ENCODE data around the gene ABL1. TPM values are rescaled to one million over a fixed set of nuclear protein-coding genes. Genes with fewer than 3 reads are reported as not detected.

Gene ABL1
- total RNA-seq, 1 experiment from 2014 or later = 83.6 TPM

- H3K79me1 ChIP-seq (ENCODE audit: insufficient read depth, low read depth, low read length, poor library complexity, severe bottlenecking) = no peaks in the 10 kb centered on the region
- DNase-seq = no peak
- Mint-ChIP-seq H3K27me3 (ENCODE audit: low read depth) (peaks cover 3% of the 10 kb centered on the region; the same call in 1 of the 2 replicates), H3K9me3 (no peaks in the 10 kb centered on the region; a peak in 1 of 5 replicates), H3K4me1 (peaks cover 2 to 9% of the 10 kb centered on the region in 2 experiments; a peak in 1 of 4 replicates), H3K27ac (no peak overlapping the region), H3K4me3 (no peak overlapping the region), H3K36me3 (ENCODE audit: insufficient read depth in 1 of 3, low read depth in 3 of 3) (peaks cover 0 to 5% (median 0%) of the 10 kb centered on the region in 3 experiments; a peak in 3 of 7 replicates)
- no peak overlapping the region for H3K4me2 ChIP-seq (ENCODE audit: insufficient read depth, insufficient read length, low read length)
- H3K56ac ChIP-seq (ENCODE audit: insufficient read length, low read depth, low read length) = no peak overlapping the region
- no peak for TF ChIP-seq CTCF (conservative IDR thresholded peaks at IDR 0.05)
- no peak overlapping the region for H4K5ac ChIP-seq (ENCODE audit: insufficient read length, low read depth, low read length)
- no peak overlapping the region for H2BK120ac ChIP-seq (ENCODE audit: low read depth, low read length, poor library complexity, severe bottlenecking)
- H4K8ac ChIP-seq (replicated peaks; ENCODE audit: insufficient read length, low read depth, low read length) = no peak overlapping the region
- no peaks in the 10 kb centered on the region for H3K79me2 ChIP-seq (ENCODE audit: insufficient read depth, low read length)
- no peak overlapping the region for H2BK5ac ChIP-seq (ENCODE audit: insufficient read length, low read length)
- no peak overlapping the region for H4K91ac ChIP-seq (ENCODE audit: insufficient read length, low read depth, low read length)
- WGBS (ENCODE audit: extremely low coverage, insufficient read length, low lambda C conversion rate) = no CpG with 5 or more reads among the region's 29 CpGs
- H3K9ac ChIP-seq (ENCODE audit: extremely low read depth, insufficient read length, low read length) = no peak overlapping the region
- no peaks in the 10 kb centered on the region for H3K9me3 ChIP-seq (ENCODE audit: control insufficient read depth, low read depth, low read length)
- H2AFZ ChIP-seq (ENCODE audit: low read length) = no peak overlapping the region
- H4K20me1 ChIP-seq (ENCODE audit: control insufficient read depth, insufficient read depth, insufficient read length) = no peaks in the 10 kb centered on the region
- no peaks in the 10 kb centered on the region for H3K23me2 ChIP-seq (ENCODE audit: insufficient read length, low read depth, low read length, poor library complexity, severe bottlenecking)
- no peak overlapping the region; the same call in 1 of the 2 replicates for H3K14ac ChIP-seq (ENCODE audit: insufficient read depth, low read length)
- no peak overlapping the region for H3T11ph ChIP-seq (ENCODE audit: low read length)
- H2BK20ac ChIP-seq (ENCODE audit: low read depth, low read length, poor library complexity, severe bottlenecking) = no peak overlapping the region
- H3K23ac ChIP-seq (ENCODE audit: insufficient read length, low read depth, low read length) = no peak overlapping the region
- H3K4ac ChIP-seq (ENCODE audit: low read depth, low read length) = no peak overlapping the region
- H3K4me1 ChIP-seq (ENCODE audit: insufficient read depth, low read length) = no peaks in the 10 kb centered on the region
- no peak overlapping the region for H2AK5ac ChIP-seq (ENCODE audit: insufficient read length, low read length)
- no peaks in the 10 kb centered on the region for H3K27me3 ChIP-seq (ENCODE audit: insufficient read depth, low read length)
- no peak overlapping the region for H3K18ac ChIP-seq (ENCODE audit: insufficient read length, low read depth, low read length)
- no peak overlapping the region for H2BK15ac ChIP-seq (ENCODE audit: low read depth, low read length)
- no peak overlapping the region for H3K27ac ChIP-seq (ENCODE audit: insufficient read length, low read depth, low read length)
- H2BK12ac ChIP-seq (ENCODE audit: insufficient read length, low read depth, low read length) = no peak overlapping the region
Measured at GRCh38 chr9:130897848-130898551, 62.9 kb downstream of the ABL1 start.
